Activated CD4-positive, alpha-beta T cell treated with anti-CD3 and anti-CD28 coated beads, Interleukin-2, amount 10 ng/mL, durations not matched to agents 24 days and 14 days (primary cell): ENCODE measurements around the gene FAM83C. TPM values are rescaled to one million over a fixed set of nuclear protein-coding genes. Genes with fewer than 3 reads are reported as not detected.
A peak's percentile ranks its signal among the peaks of the same experiment; 100 is the strongest.

ENCODE experiments used
- DNase-seq: peaks from one replicate; pipeline ENCODE4 v3.0.0; 2022
- H3K27ac Mint-ChIP-seq: one replicate; pipeline ENCODE4 v1.8.0; 2022; ENCODE audit warnings: mild to moderate bottlenecking, mixed read lengths
- H3K27me3 Mint-ChIP-seq: one replicate; pipeline ENCODE4 v1.8.0; 2022; ENCODE audit warnings: mixed read lengths
- H3K36me3 Mint-ChIP-seq: one replicate; pipeline ENCODE4 v1.8.0; 2022; ENCODE audit warnings: low read depth, mild to moderate bottlenecking, mixed read lengths
- H3K4me1 Mint-ChIP-seq: one replicate; pipeline ENCODE4 v1.8.0; 2021; ENCODE audit warnings: mixed read lengths
- H3K4me3 Mint-ChIP-seq: one replicate; pipeline ENCODE4 v1.8.0; 2022; ENCODE audit warnings: mild to moderate bottlenecking, moderate library complexity, mixed read lengths
- H3K9me3 Mint-ChIP-seq: one replicate; pipeline ENCODE4 v1.8.0; 2021; ENCODE audit warnings: mixed read lengths
- intact Hi-C: fragments of 100-400 bp; cut with micrococcal nuclease; formaldehyde crosslinking; loops from one replicate; pipeline ENCODE4 v1.15.1; 2023
- total RNA-seq: library from RNA; stranded (reverse); gene quantifications from 2 replicates; pipeline ENCODE4 v1.2.3, GENCODE V29; 2022

FAM83C gene
- total RNA-seq = not detected in 2 replicates

- no peaks in the 10 kb centered on the region for H3K4me1 Mint-ChIP-seq
- H3K36me3 Mint-ChIP-seq = no peaks in the 10 kb centered on the region
- intact Hi-C loops = no loop called here
- no peaks in the 10 kb centered on the region for H3K9me3 Mint-ChIP-seq
- no peak for DNase-seq
- H3K27ac Mint-ChIP-seq = no peak within 1 kb of the TSS
- H3K27me3 Mint-ChIP-seq = peaks cover 13% of the 10 kb centered on the region
- H3K4me3 Mint-ChIP-seq = no peak within 1 kb of the TSS
These were observed at the start of gene FAM83C for GRCh38 chr20:35291654-35292503. Gene FAM83C, minus strand, starts transcription at chr20:35292425. Its CDS starts 121 bp downstream, at chr20:35292304.

GRCh38 chr20:35341366-35342028 is 49.3 kb upstream of the FAM83C start:
- no peaks in the 10 kb centered on the region for H3K27me3 Mint-ChIP-seq
- peaks cover 23% of the 10 kb centered on the region for H3K36me3 Mint-ChIP-seq
- H3K9me3 Mint-ChIP-seq = no peaks in the 10 kb centered on the region
- intact Hi-C loops = no loop called here
- no peak for DNase-seq
- no peak overlapping the region for H3K27ac Mint-ChIP-seq
- H3K4me3 Mint-ChIP-seq = no peak overlapping the region
- no peaks in the 10 kb centered on the region for H3K4me1 Mint-ChIP-seq

- H3K9me3 Mint-ChIP-seq = no peaks in the 10 kb centered on the region
- DNase-seq = no peak
- peaks cover 14% of the 10 kb centered on the region for H3K36me3 Mint-ChIP-seq
- no peaks in the 10 kb centered on the region for H3K27me3 Mint-ChIP-seq
- no peaks in the 10 kb centered on the region for H3K4me1 Mint-ChIP-seq
- H3K4me3 Mint-ChIP-seq = no peak overlapping the region
- H3K27ac Mint-ChIP-seq = no peak overlapping the region
- intact Hi-C loops = no loop called here
These were observed 48.2 kb upstream of the FAM83C start for GRCh38 chr20:35340436-35340835.

GRCh38 chr20:35339636-35340035 is 47.4 kb upstream of the FAM83C start:
- Mint-ChIP-seq H3K4me3 (no peak overlapping the region), H3K36me3 (peaks cover 12% of the 10 kb centered on the region), H3K9me3 (no peaks in the 10 kb centered on the region), H3K4me1 (no peaks in the 10 kb centered on the region), H3K27me3 (no peaks in the 10 kb centered on the region), H3K27ac (no peak overlapping the region)
- DNase-seq = no peak
- intact Hi-C loops = no loop called here

- no peak overlapping the region for H3K4me3 Mint-ChIP-seq
- H3K9me3 Mint-ChIP-seq = no peaks in the 10 kb centered on the region
- DNase-seq = no peak
- no peak overlapping the region for H3K27ac Mint-ChIP-seq
- intact Hi-C loops = no loop called here
- H3K27me3 Mint-ChIP-seq = no peaks in the 10 kb centered on the region
- peaks cover 8% of the 10 kb centered on the region for H3K36me3 Mint-ChIP-seq
- no peaks in the 10 kb centered on the region for H3K4me1 Mint-ChIP-seq
These were observed 46.8 kb upstream of the FAM83C start for GRCh38 chr20:35339007-35339406.

- DNase-seq = no peak
- Mint-ChIP-seq H3K4me1 (peaks cover 10% of the 10 kb centered on the region), H3K4me3 (no peak overlapping the region), H3K27ac (no peak overlapping the region), H3K9me3 (no peaks in the 10 kb centered on the region), H3K36me3 (no peaks in the 10 kb centered on the region), H3K27me3 (no peaks in the 10 kb centered on the region)
- intact Hi-C loops = no loop called here
These were observed 42.3 kb upstream of the FAM83C start for GRCh38 chr20:35334311-35335101.

- Mint-ChIP-seq H3K36me3 (peaks cover 2% of the 10 kb centered on the region), H3K27me3 (no peaks in the 10 kb centered on the region), H3K4me1 (peaks cover 18% of the 10 kb centered on the region), H3K27ac (no peak overlapping the region), H3K4me3 (no peak overlapping the region), H3K9me3 (no peaks in the 10 kb centered on the region)
- intact Hi-C loops = no loop called here
- no peak for DNase-seq
These were observed 41.4 kb upstream of the FAM83C start for GRCh38 chr20:35333606-35334005.

GRCh38 chr20:35332540-35333200 is 40.4 kb upstream of the FAM83C start:
- Mint-ChIP-seq H3K27ac (no peak overlapping the region), H3K9me3 (no peaks in the 10 kb centered on the region), H3K36me3 (peaks cover 2% of the 10 kb centered on the region), H3K4me3 (no peak overlapping the region), H3K27me3 (no peaks in the 10 kb centered on the region), H3K4me1 (peaks cover 25% of the 10 kb centered on the region)
- intact Hi-C loops = no loop called here
- no peak for DNase-seq

- peak overlapping the region; percentile 74 for H3K27ac Mint-ChIP-seq
- H3K4me3 Mint-ChIP-seq = no peak overlapping the region
- no peaks in the 10 kb centered on the region for H3K9me3 Mint-ChIP-seq
- intact Hi-C loops = loop anchor here (1.0 kb wide), 1 partner anchor 25 kb away; no protein-coding TSS in a partner anchor
- DNase-seq = peak; percentile 83
- H3K4me1 Mint-ChIP-seq = peaks cover 36% of the 10 kb centered on the region
- H3K36me3 Mint-ChIP-seq = peaks cover 4% of the 10 kb centered on the region
- H3K27me3 Mint-ChIP-seq = no peaks in the 10 kb centered on the region
These were observed 37.4 kb upstream of the FAM83C start for GRCh38 chr20:35329435-35330139.

GRCh38 chr20:35328689-35329088 is 36.5 kb upstream of the FAM83C start:
- Mint-ChIP-seq H3K4me3 (no peak overlapping the region), H3K4me1 (peaks cover 36% of the 10 kb centered on the region), H3K9me3 (no peaks in the 10 kb centered on the region), H3K27me3 (no peaks in the 10 kb centered on the region), H3K27ac (peak overlapping the region; percentile 74), H3K36me3 (peaks cover 6% of the 10 kb centered on the region)
- intact Hi-C loops = loop anchor here (1.0 kb wide), 1 partner anchor 24 kb away; no protein-coding TSS in a partner anchor
- no peak for DNase-seq

- intact Hi-C loops = no loop called here
- Mint-ChIP-seq H3K27ac (peak overlapping the region; percentile 74), H3K9me3 (no peaks in the 10 kb centered on the region), H3K4me3 (peak overlapping the region; percentile 11), H3K4me1 (peaks cover 39% of the 10 kb centered on the region), H3K36me3 (peaks cover 6% of the 10 kb centered on the region), H3K27me3 (no peaks in the 10 kb centered on the region)
- no peak for DNase-seq
These were observed 36.0 kb upstream of the FAM83C start for GRCh38 chr20:35328095-35328685.

- intact Hi-C loops = no loop called here
- Mint-ChIP-seq H3K27ac (peak overlapping the region; percentile 74), H3K4me3 (no peak overlapping the region), H3K4me1 (peaks cover 42% of the 10 kb centered on the region), H3K36me3 (peaks cover 9% of the 10 kb centered on the region), H3K27me3 (no peaks in the 10 kb centered on the region), H3K9me3 (no peaks in the 10 kb centered on the region)
- no peak for DNase-seq
These were observed 35.1 kb upstream of the FAM83C start for GRCh38 chr20:35327074-35327976.
